VCaP (cell line): Measurements from ENCODE around the gene TMEM87B.

ENCODE experiments used
- H3K27ac ChIP-seq: fragments of 450-650 bp; 2 replicates; pipeline ENCODE4 v1.5.1; 2017
- CTCF ChIP-seq: fragments of 450-650 bp; conservative IDR thresholded peaks from 2 replicates; pipeline ENCODE4 v1.5.1; 2017; ENCODE audit warnings: mild to moderate bottlenecking, moderate library complexity

The TMEM87B gene

DNA sequence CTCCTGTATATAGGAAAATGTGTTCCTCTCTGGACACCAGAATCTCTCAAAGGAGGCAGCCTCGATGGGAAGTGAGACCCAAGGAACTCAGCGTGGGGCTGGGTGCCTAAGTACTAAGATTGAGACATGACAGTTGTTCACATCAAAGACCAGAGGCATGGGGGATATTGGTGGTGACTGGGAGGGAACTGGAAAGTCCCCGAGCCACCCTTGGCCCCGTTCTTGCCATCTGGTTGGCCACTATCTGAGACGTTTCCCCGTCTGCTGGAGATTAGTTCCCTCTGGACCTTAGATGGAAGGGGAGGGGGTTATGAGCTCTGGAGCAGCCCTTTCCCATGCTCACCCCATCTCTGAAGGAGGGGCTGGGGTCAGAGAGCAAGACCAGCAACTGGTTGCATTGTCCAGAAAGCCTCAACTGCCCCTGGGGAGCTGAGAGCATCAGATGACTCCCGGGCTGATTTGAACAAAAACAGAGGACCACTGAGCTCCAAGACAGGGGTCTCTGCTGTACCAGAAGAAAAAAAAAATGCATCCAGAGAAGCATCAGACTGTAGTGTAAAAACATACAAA is 94.9 kb downstream of the TMEM87B start:
- TF ChIP-seq CTCF = no peak
- H3K27ac ChIP-seq = no peak overlapping the region

DNA sequence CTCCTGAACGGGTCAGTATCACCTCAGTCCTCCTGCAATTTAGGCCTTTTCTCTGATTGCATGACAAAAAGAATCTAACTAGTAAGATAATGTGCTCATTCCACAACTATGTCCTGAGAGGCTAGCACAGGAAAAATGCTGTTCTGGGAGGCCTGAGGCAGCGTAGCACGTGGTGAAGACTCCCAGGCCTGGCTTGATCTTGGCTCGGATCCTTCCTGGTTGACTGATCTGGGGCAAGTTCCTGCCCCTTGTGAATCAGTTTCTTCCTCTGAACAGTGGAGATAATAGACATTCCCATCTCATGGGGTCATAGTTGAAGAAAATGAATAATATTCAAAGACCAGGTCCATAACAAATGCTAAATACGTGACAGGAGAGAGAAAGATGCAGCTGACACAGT is 95.4 kb downstream of the TMEM87B start:
- TF ChIP-seq CTCF = no peak

GRCh38 chr2:112150851-112151250 is 95.8 kb downstream of the TMEM87B start:
- no peak for TF ChIP-seq CTCF
- H3K27ac ChIP-seq = no peak overlapping the region

More for the DNA sequence above, 95.4 kb downstream of the TMEM87B start:
- no peak overlapping the region for H3K27ac ChIP-seq

DNA sequence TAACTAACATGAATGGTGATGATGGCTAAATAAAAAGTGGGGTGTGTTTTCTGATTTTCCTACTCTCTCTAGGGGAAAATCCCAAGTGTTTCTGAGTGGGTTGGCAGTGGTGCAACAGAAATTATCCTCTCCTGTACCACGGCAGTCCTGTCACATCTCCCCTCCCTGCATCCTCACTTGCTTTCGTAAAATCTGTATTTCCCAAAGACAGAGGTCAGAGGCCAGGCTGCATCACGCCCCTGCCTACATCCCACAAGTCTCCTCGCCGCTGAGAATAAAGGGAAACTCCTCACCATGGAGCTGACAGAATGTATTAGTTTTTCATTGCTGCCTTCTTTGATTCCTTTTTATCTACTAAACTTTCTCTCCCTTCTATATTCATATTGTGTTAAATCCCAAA is 96.2 kb downstream of the TMEM87B start:
- H3K27ac ChIP-seq = no peak overlapping the region
- TF ChIP-seq CTCF = no peak

GRCh38 chr2:112151701-112152440 is 96.8 kb downstream of the TMEM87B start:
- no peak overlapping the region for H3K27ac ChIP-seq
- no peak for TF ChIP-seq CTCF

- H3K27ac ChIP-seq = no peak overlapping the region
- TF ChIP-seq CTCF = no peak
These were observed 97.6 kb downstream of the TMEM87B start for GRCh38 chr2:112152476-112153178.

DNA sequence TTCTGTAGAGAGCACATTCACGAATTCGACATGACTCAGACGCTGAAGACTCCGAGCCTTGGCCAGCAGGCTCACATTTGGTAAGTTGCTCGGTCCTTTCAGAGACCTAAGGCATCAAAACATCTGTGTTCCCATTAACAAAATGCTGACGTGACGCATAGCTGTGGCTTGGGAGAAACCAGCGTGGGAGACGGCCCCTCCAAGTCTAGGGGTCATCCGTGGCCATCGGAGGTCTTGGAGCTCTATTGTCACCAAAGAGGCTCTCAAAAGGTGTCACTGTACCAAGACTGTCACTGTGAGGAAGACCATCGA is 98.1 kb downstream of the TMEM87B start:
- H3K27ac ChIP-seq = no peak overlapping the region
- TF ChIP-seq CTCF = no peak
